SK-N-SH (cell line): ENCODE results near the gene SRD5A1. TPM values are rescaled to one million over a fixed set of nuclear protein-coding genes. Genes with fewer than 3 reads are reported as not detected.
A peak's percentile ranks its signal among the peaks of the same experiment; 100 is the strongest.

Experiments
- CTCF ChIA-PET: fragments of 300-600, 350-600 bp; formaldehyde crosslinking; extraction: SDS; loops from one replicate; lab custom pipeline; 2021; lab: Yijun Ruan, JAX
- POLR2A ChIA-PET: fragments of 350-600 bp; sonication (Branson Sonifier 250); formaldehyde crosslinking; extraction: SDS; loops from one replicate; lab custom pipeline; 2020; ENCODE audit warnings: antibody characterized with exemption, inconsistent platforms; lab: Yijun Ruan, JAX
- DNase-seq: peaks from one replicate; pipeline ENCODE4 v3.0.0; 2012
- H2AFZ ChIP-seq: fragments of 200-600 bp; sonication (generic); 2 replicates; pipeline ENCODE4 v1.8.1; 2016; ENCODE audit warnings: antibody characterized with exemption, mild to moderate bottlenecking, low read depth
- H3F3A ChIP-seq: fragments of 200-600 bp; sonication (generic); replicated peaks from 2 replicates; pipeline ENCODE3; 2016; ENCODE audit warnings: antibody characterized with exemption, mild to moderate bottlenecking; ENCODE audit not compliant: insufficient read depth
- H3K27ac ChIP-seq, 2 experiments: fragments of 200-500 bp in 1 of 2; fragments of 200-600 bp in 1 of 2; sonication (Bioruptor generic) in 1 of 2; sonication (generic), shearing (Covaris generic) in 1 of 2; 2 replicates each; pipeline versions ENCODE4 v1.5.1 to v1.6.1; 2014 to 2016; ENCODE audit warnings: low read depth in 2 of 2, inconsistent platforms in 1 of 2, low read length in 1 of 2, mild to moderate bottlenecking in 1 of 2, mixed read lengths in 1 of 2
- H3K27me3 ChIP-seq: fragments of 200-600 bp; sonication (generic), shearing (Covaris generic); 2 replicates; pipeline ENCODE4 v1.6.1; 2016; ENCODE audit warnings: mixed run types; ENCODE audit not compliant: insufficient read depth
- H3K36me3 ChIP-seq, 2 experiments: fragments of 200-500 bp in 1 of 2; fragments of 200-600 bp in 1 of 2; sonication (Bioruptor generic) in 1 of 2; sonication (generic) in 1 of 2; replicated peaks in 1 of 2; 2 replicates each; pipeline versions ENCODE3 to v1.5.1; 2014 to 2016; ENCODE audit warnings: low read length in 1 of 2, mild to moderate bottlenecking in 1 of 2; ENCODE audit not compliant: insufficient read depth in 2 of 2, control insufficient read depth in 1 of 2
- H3K4me1 ChIP-seq, 2 experiments: fragments of 200-500 bp in 1 of 2; fragments of 200-600 bp in 1 of 2; sonication (Bioruptor generic) in 1 of 2; sonication (generic), shearing (Covaris generic) in 1 of 2; 2 replicates each; pipeline versions ENCODE4 v1.5.1 to v1.6.1; 2014 to 2016; ENCODE audit warnings: low read depth in 1 of 2, low read length in 1 of 2, mixed run types in 1 of 2; ENCODE audit not compliant: insufficient read depth in 2 of 2, control insufficient read depth in 1 of 2
- H3K4me2 ChIP-seq: fragments of 200-600 bp; sonication (generic), shearing (Covaris generic); 2 replicates; pipeline ENCODE4 v1.6.1; 2017; ENCODE audit warnings: mixed run types
- H3K4me3 ChIP-seq, 2 experiments: fragments of 200-500 bp in 1 of 2; fragments of 200-600 bp in 1 of 2; sonication (Bioruptor generic) in 1 of 2; sonication (generic), shearing (Covaris generic) in 1 of 2; 2 replicates each; pipeline versions ENCODE4 v1.5.1 to v1.8.1; 2014 to 2016; ENCODE audit warnings: low read depth in 2 of 2, inconsistent platforms in 1 of 2, low read length in 1 of 2, mild to moderate bottlenecking in 1 of 2, mixed read lengths in 1 of 2, moderate library complexity in 1 of 2
- H3K79me2 ChIP-seq: fragments of 200-600 bp; sonication (generic); 2 replicates; pipeline ENCODE4 v1.8.1; 2017; ENCODE audit warnings: mild to moderate bottlenecking; ENCODE audit not compliant: insufficient read depth
- H3K9ac ChIP-seq: fragments of 200-600 bp; sonication (generic); 2 replicates; pipeline ENCODE4 v1.6.1; 2017; ENCODE audit warnings: mixed run types
- H3K9me2 ChIP-seq: fragments of 200-600 bp; sonication (generic); 2 replicates; pipeline ENCODE4 v1.6.1; 2017; ENCODE audit warnings: mixed run types
- H3K9me3 ChIP-seq: fragments of 200-600 bp; sonication (generic); 2 replicates; pipeline ENCODE4 v1.6.1; 2017; ENCODE audit warnings: mixed run types, mild to moderate bottlenecking, moderate library complexity
- H4K20me1 ChIP-seq: fragments of 200-600 bp; sonication (generic); 2 replicates; pipeline ENCODE4 v1.6.1; 2017; ENCODE audit warnings: mild to moderate bottlenecking, mixed run types; ENCODE audit not compliant: insufficient read depth
- ELF1 ChIP-seq: IDR thresholded peaks from 2 replicates; pipeline ENCODE4 v1.4.0; 2012
- EP300 ChIP-seq, 2 experiments: IDR thresholded peaks; 2 replicates each; pipeline versions ENCODE4 v1.4.0 to v1.6.1; 2012; ENCODE audit warnings: borderline replicate concordance in 1 of 2, low read depth in 1 of 2, low read length in 1 of 2
- FOXJ3 ChIP-seq: sonication (generic); formaldehyde crosslinking; IDR thresholded peaks from 2 replicates; pipeline ENCODE4 v1.5.1; 2020; ENCODE audit warnings: mild to moderate bottlenecking, missing genetic modification reagents
- FOXM1 ChIP-seq: IDR thresholded peaks from 2 replicates; pipeline ENCODE4 v1.4.0; 2012; ENCODE audit warnings: low read depth, mild to moderate bottlenecking
- GABPA ChIP-seq: IDR thresholded peaks from 2 replicates; pipeline ENCODE4 v1.4.0; 2012; ENCODE audit warnings: low read depth, mild to moderate bottlenecking
- MAX ChIP-seq: IDR thresholded peaks from 2 replicates; pipeline ENCODE4 v1.4.0; 2012; ENCODE audit warnings: low read depth
- MEF2A ChIP-seq: IDR thresholded peaks from 2 replicates; pipeline ENCODE4 v1.4.0; 2012; ENCODE audit warnings: low read depth, borderline replicate concordance
- MXI1 ChIP-seq: IDR thresholded peaks from 2 replicates; pipeline ENCODE4 v1.6.1; 2012; ENCODE audit warnings: mild to moderate bottlenecking, low read depth, low read length, improper control_type of control experiment
- RXRA ChIP-seq: IDR thresholded peaks from 2 replicates; pipeline ENCODE4 v1.4.0; 2012; ENCODE audit warnings: low read depth, mild to moderate bottlenecking, borderline replicate concordance
- SIN3A ChIP-seq: IDR thresholded peaks from 2 replicates; pipeline ENCODE4 v1.6.1; 2012; ENCODE audit warnings: low read depth, mild to moderate bottlenecking, low read length, moderate library complexity, borderline replicate concordance
- TEAD4 ChIP-seq: IDR thresholded peaks from 2 replicates; pipeline ENCODE4 v1.4.0; 2012; ENCODE audit warnings: mild to moderate bottlenecking, borderline replicate concordance; ENCODE audit not compliant: insufficient read depth
- YY1 ChIP-seq: IDR thresholded peaks from 2 replicates; pipeline ENCODE4 v1.4.0; 2012; ENCODE audit warnings: low read depth, mild to moderate bottlenecking
- WGBS: methylation state at CpG from one replicate; pipeline ENCODE4 v1.1.6; 2017; ENCODE audit warnings: low lambda C conversion rate; 5-methylcytosine and 5-hydroxymethylcytosine counted together
- polyA plus RNA-seq, 3 experiments: library from polyadenylated mRNA; depleted of rRNA; stranded (reverse); fragments of >200 nt; gene quantifications; 2 replicates each; pipeline ENCODE4 v1.2.3, GENCODE V29; 2012
- TF ChIP-seq, protein P1 (sequence below): IDR thresholded peaks from 2 replicates; pipeline ENCODE4 v1.6.1; 2012; ENCODE audit warnings: mild to moderate bottlenecking, low read depth, low read length, moderate library complexity
- TF ChIP-seq, protein P2 (sequence below): IDR thresholded peaks from 2 replicates; pipeline ENCODE4 v1.4.0; 2012; ENCODE audit warnings: low read depth, borderline replicate concordance
- TF ChIP-seq, protein P3 (sequence below): fragments of 200-600 bp; sonication (generic); IDR thresholded peaks from 2 replicates; pipeline ENCODE4 v1.6.1; 2017; ENCODE audit warnings: antibody characterized with exemption, mild to moderate bottlenecking, moderate library complexity

SRD5A1 gene
- polyA plus RNA-seq, 1 of the 3 experiments (the other 2 are of a cell fraction) = 24.0 TPM

DNA sequence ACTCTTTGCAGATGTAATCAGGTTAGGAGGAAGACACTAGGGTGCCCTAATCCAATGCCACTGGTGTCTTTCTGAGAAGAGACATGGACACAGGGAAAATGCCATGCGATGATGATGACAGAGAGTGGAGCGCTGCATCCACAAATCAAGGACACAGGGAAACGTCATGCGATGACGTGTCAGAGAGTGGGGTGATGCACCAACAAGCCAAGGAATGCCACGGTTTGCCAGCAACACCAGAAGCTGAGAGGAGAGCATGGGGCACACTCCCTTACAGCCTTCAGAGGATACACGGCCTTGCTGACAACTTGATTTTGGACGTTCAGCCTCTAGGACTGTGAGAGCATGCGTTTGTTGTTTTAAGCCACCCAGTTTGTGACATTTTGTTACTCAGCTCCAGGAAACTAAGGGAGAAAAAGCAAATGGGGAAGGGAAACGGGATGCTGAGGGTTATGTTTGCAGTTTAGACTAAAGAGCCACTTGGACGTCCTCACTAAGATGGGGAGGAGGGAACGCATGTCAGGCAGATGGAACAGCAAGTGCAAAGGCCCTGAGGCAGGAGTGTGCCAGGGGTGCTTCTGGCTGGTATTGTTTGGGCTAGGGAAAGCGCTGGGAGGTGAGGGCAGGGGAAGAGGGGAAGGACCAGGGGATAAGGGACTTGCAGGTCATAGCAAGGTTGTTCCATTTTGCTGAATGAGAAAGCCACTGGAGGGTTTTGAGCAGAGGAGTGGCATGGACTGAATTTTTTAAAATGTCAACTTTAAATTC lies 77.5 kb downstream of the SRD5A1 start:
- peaks cover 15% of the 10 kb centered on the region for H3K79me2 ChIP-seq
- peak overlapping the region in 1 of 2 experiments; percentile 98; a peak in 1 of 4 replicates for H3K27ac ChIP-seq
- no peaks in the 10 kb centered on the region for H3K9me3 ChIP-seq
- no peak for TF ChIP-seq MXI1
- no peak for TF ChIP-seq SIN3A
- TF ChIP-seq, protein P1, sequence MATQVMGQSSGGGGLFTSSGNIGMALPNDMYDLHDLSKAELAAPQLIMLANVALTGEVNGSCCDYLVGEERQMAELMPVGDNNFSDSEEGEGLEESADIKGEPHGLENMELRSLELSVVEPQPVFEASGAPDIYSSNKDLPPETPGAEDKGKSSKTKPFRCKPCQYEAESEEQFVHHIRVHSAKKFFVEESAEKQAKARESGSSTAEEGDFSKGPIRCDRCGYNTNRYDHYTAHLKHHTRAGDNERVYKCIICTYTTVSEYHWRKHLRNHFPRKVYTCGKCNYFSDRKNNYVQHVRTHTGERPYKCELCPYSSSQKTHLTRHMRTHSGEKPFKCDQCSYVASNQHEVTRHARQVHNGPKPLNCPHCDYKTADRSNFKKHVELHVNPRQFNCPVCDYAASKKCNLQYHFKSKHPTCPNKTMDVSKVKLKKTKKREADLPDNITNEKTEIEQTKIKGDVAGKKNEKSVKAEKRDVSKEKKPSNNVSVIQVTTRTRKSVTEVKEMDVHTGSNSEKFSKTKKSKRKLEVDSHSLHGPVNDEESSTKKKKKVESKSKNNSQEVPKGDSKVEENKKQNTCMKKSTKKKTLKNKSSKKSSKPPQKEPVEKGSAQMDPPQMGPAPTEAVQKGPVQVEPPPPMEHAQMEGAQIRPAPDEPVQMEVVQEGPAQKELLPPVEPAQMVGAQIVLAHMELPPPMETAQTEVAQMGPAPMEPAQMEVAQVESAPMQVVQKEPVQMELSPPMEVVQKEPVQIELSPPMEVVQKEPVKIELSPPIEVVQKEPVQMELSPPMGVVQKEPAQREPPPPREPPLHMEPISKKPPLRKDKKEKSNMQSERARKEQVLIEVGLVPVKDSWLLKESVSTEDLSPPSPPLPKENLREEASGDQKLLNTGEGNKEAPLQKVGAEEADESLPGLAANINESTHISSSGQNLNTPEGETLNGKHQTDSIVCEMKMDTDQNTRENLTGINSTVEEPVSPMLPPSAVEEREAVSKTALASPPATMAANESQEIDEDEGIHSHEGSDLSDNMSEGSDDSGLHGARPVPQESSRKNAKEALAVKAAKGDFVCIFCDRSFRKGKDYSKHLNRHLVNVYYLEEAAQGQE = no peak
- no peak for TF ChIP-seq TEAD4
- no peak for TF ChIP-seq ELF1
- no peak for TF ChIP-seq EP300 (IDR thresholded peaks at IDR 0.05; ENCODE audit: borderline replicate concordance in 1 of 2, low read depth in 1 of 2, low read length in 1 of 2)
- TF ChIP-seq RXRA = no peak
- TF ChIP-seq MEF2A = no peak
- no peak for TF ChIP-seq FOXJ3
- TF ChIP-seq, protein P2, sequence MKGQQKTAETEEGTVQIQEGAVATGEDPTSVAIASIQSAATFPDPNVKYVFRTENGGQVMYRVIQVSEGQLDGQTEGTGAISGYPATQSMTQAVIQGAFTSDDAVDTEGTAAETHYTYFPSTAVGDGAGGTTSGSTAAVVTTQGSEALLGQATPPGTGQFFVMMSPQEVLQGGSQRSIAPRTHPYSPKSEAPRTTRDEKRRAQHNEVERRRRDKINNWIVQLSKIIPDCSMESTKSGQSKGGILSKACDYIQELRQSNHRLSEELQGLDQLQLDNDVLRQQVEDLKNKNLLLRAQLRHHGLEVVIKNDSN = no peak
- no peak for TF ChIP-seq MAX
- no peak for TF ChIP-seq FOXM1
- TF ChIP-seq, protein P3, sequence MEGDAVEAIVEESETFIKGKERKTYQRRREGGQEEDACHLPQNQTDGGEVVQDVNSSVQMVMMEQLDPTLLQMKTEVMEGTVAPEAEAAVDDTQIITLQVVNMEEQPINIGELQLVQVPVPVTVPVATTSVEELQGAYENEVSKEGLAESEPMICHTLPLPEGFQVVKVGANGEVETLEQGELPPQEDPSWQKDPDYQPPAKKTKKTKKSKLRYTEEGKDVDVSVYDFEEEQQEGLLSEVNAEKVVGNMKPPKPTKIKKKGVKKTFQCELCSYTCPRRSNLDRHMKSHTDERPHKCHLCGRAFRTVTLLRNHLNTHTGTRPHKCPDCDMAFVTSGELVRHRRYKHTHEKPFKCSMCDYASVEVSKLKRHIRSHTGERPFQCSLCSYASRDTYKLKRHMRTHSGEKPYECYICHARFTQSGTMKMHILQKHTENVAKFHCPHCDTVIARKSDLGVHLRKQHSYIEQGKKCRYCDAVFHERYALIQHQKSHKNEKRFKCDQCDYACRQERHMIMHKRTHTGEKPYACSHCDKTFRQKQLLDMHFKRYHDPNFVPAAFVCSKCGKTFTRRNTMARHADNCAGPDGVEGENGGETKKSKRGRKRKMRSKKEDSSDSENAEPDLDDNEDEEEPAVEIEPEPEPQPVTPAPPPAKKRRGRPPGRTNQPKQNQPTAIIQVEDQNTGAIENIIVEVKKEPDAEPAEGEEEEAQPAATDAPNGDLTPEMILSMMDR = no peak
- no peak for TF ChIP-seq GABPA
- TF ChIP-seq YY1 = no peak
- peaks cover 12% of the 10 kb centered on the region for H4K20me1 ChIP-seq
- H3K9ac ChIP-seq = no peak overlapping the region
- 93% methylated on average over 13 of the region's 13 CpGs for WGBS
- ChIA-PET CTCF (interaction anchor here (2.0 kb wide), 1 partner anchor 34 kb away, joined by 7 read pairs; no protein-coding TSS in a partner anchor), POLR2A (no interaction called here)
- no peak overlapping the region for H3K4me2 ChIP-seq
- peaks cover 20% of the 10 kb centered on the region for H3F3A ChIP-seq
- H3K9me2 ChIP-seq = no peaks in the 10 kb centered on the region
- no peak for DNase-seq
- H2AFZ ChIP-seq = no peak overlapping the region
- no peak overlapping the region for H3K4me3 ChIP-seq
- no peaks in the 10 kb centered on the region for H3K27me3 ChIP-seq
- H3K4me1 ChIP-seq = peaks cover 0 to 19% of the 10 kb centered on the region in 2 experiments; a peak in 3 of 4 replicates
- H3K36me3 ChIP-seq = no peaks in the 10 kb centered on the region
